GM12878 (cell line): ENCODE measurements around the gene ASS1. TPM values are rescaled to one million over a fixed set of nuclear protein-coding genes. Genes with fewer than 3 reads are reported as not detected.

Experiments
- ATAC-seq: fragments of 200-7000 bp; cut with Tn5 transposase; 3 replicates; pipeline ENCODE4 v1.9.1; 2020; ENCODE audit warnings: mild to moderate bottlenecking, moderate library complexity
- BruUV-seq: library from RNA; stranded (reverse); fragments of 400-500 nt; replicated peaks from 2 replicates; lab custom pipeline; 2021; lab: Mats Ljungman, UMichigan
- CTCF ChIA-PET: fragments of 300-600 bp; sonication (Branson Sonifier 250); formaldehyde crosslinking; extraction: SDS; loops from one replicate; lab custom pipeline; 2021; ENCODE audit warnings: inconsistent platforms; lab: Yijun Ruan, JAX
- POLR2A ChIA-PET: fragments of 350-600 bp; formaldehyde crosslinking; extraction: SDS; loops from one replicate; lab custom pipeline; 2021; ENCODE audit warnings: inconsistent platforms; lab: Charles Lee
- RAD21 ChIA-PET: fragments of 300-600 bp; sonication (Branson Sonifier 250); formaldehyde crosslinking; loops from one replicate; lab custom pipeline; 2023; ENCODE audit warnings: antibody characterized with exemption; ENCODE audit not compliant: unreplicated experiment; lab: Charles Lee
- SMC1A ChIA-PET: fragments of 300-600 bp; sonication (Branson Sonifier 250); formaldehyde crosslinking; loops from one replicate; lab custom pipeline; 2023; ENCODE audit not compliant: unreplicated experiment, uncharacterized antibody; lab: Charles Lee
- DNase-seq: peaks from one replicate; pipeline ENCODE4 v3.0.0-alpha.2; 2011; ENCODE audit warnings: low read depth, low spot score
- FAIRE-seq: peaks from 3 replicates; lab custom pipeline; 2011; peaks lifted over from hg19 to GRCh38; lab: Jason Lieb, UNC
- H2AFZ ChIP-seq: 2 replicates; pipeline ENCODE4 v1.6.0; 2011; ENCODE audit warnings: low read depth, low read length, control low read depth; ENCODE audit not compliant: control insufficient read depth
- H3K27ac ChIP-seq: 2 replicates; pipeline ENCODE4 v1.5.1; 2011; ENCODE audit warnings: control low read depth; ENCODE audit not compliant: control insufficient read depth, insufficient read depth
- H3K27me3 ChIP-seq, 2 experiments: replicated peaks in 1 of 2; 2 replicates each; pipeline versions ENCODE4 v1.6.0 to v1.6.1; 2011; ENCODE audit warnings: low read length in 1 of 2; ENCODE audit not compliant: control insufficient read depth in 2 of 2, insufficient read depth in 2 of 2
- H3K36me3 ChIP-seq, 2 experiments: 2 replicates each; pipeline ENCODE4 v1.5.1; 2011; ENCODE audit warnings: low read length in 1 of 2; ENCODE audit not compliant: control insufficient read depth in 2 of 2, insufficient read depth in 2 of 2
- H3K4me1 ChIP-seq: 2 replicates; pipeline ENCODE4 v1.6.1; 2011; ENCODE audit warnings: mild to moderate bottlenecking, low read length, moderate library complexity, mixed read lengths; ENCODE audit not compliant: control insufficient read depth, insufficient read depth
- H3K4me2 ChIP-seq: 2 replicates; pipeline ENCODE4 v1.6.0; 2011; ENCODE audit warnings: control low read depth; ENCODE audit not compliant: control insufficient read depth, insufficient read depth
- H3K4me3 ChIP-seq: fragments of 200-600 bp; sonication (generic); 2 replicates; pipeline ENCODE4 v1.5.1; 2016
- H3K79me2 ChIP-seq: 2 replicates; pipeline ENCODE4 v1.6.0; 2011; ENCODE audit warnings: low read length; ENCODE audit not compliant: control insufficient read depth, insufficient read depth
- H3K9ac ChIP-seq: 2 replicates; pipeline ENCODE4 v1.8.0; 2011; ENCODE audit warnings: low read length, control low read depth, mixed read lengths; ENCODE audit not compliant: control insufficient read depth, insufficient read depth
- H3K9me3 ChIP-seq: replicated peaks from 3 replicates; pipeline ENCODE4 v1.5.1; 2011; ENCODE audit warnings: mild to moderate bottlenecking, low read length; ENCODE audit not compliant: control insufficient read depth, insufficient read depth
- H4K20me1 ChIP-seq: 2 replicates; pipeline ENCODE4 v1.6.0; 2011; ENCODE audit not compliant: control insufficient read depth, insufficient read depth
- CBX5 ChIP-seq: sonication (generic); IDR thresholded peaks from 2 replicates; pipeline ENCODE4 v1.6.1; 2016; ENCODE audit warnings: low read depth, moderate library complexity, mild to moderate bottlenecking, inconsistent platforms
- CHD1 ChIP-seq: IDR thresholded peaks from 2 replicates; pipeline ENCODE4 v1.6.1; 2012; ENCODE audit warnings: low read depth, low read length, improper control_type of control experiment
- CTCF ChIP-seq, 3 experiments: IDR thresholded peaks in 2 of 3; conservative IDR thresholded peaks in 1 of 3; 2 replicates each; pipeline ENCODE4 v1.5.1; 2011; ENCODE audit warnings: low read depth in 3 of 3, low read length in 3 of 3, mild to moderate bottlenecking in 3 of 3, control low read depth in 2 of 3, moderate library complexity in 2 of 3, inconsistent platforms in 1 of 3, mixed read lengths in 1 of 3; ENCODE audit not compliant: control insufficient read depth in 2 of 3, insufficient read depth in 1 of 3; ENCODE audit errors: extremely low read depth in 1 of 3
- ESRRA ChIP-seq: IDR thresholded peaks from 2 replicates; pipeline ENCODE4 v1.6.1; 2012; ENCODE audit warnings: mild to moderate bottlenecking, low read length, improper control_type of control experiment
- HDGF ChIP-seq: fragments of 450-650 bp; IDR thresholded peaks from 2 replicates; pipeline ENCODE4 v1.6.1; 2016; ENCODE audit warnings: antibody characterized with exemption
- JUND ChIP-seq: IDR thresholded peaks from 2 replicates; pipeline ENCODE4 v1.6.1; 2012; ENCODE audit warnings: low read depth, mild to moderate bottlenecking, low read length, improper control_type of control experiment, moderate library complexity
- PAX5 ChIP-seq: IDR thresholded peaks from 2 replicates; pipeline ENCODE4 v1.6.1; 2011; ENCODE audit warnings: low read depth, low read length, borderline replicate concordance
- POLR2AphosphoS5 ChIP-seq: IDR thresholded peaks from 2 replicates; pipeline ENCODE4 v1.6.1; 2011; ENCODE audit warnings: mild to moderate bottlenecking, low read length, inconsistent platforms
- RCOR1 ChIP-seq: conservative IDR thresholded peaks from 2 replicates; pipeline ENCODE4 v1.6.1; 2012; ENCODE audit warnings: low read depth, low read length, improper control_type of control experiment
- RELB ChIP-seq: fragments of 450-650 bp; IDR thresholded peaks from 2 replicates; pipeline ENCODE4 v1.6.1; 2017; ENCODE audit warnings: low read depth, mild to moderate bottlenecking, moderate library complexity
- SPI1 ChIP-seq: IDR thresholded peaks from 2 replicates; pipeline ENCODE4 v1.6.1; 2011; ENCODE audit warnings: low read depth, mild to moderate bottlenecking, low read length, moderate library complexity, borderline replicate concordance; ENCODE audit not compliant: insufficient read depth
- SUPT20H ChIP-seq: IDR thresholded peaks from 2 replicates; pipeline ENCODE4 v1.6.1; 2011; ENCODE audit warnings: low read depth, mild to moderate bottlenecking, low read length, moderate library complexity, borderline replicate concordance; ENCODE audit not compliant: control insufficient read depth
- SUZ12 ChIP-seq: fragments of 200-600 bp; sonication (generic); IDR thresholded peaks from one replicate; pipeline ENCODE4 v1.6.1; 2018; ENCODE audit warnings: antibody characterized with exemption, mild to moderate bottlenecking; ENCODE audit not compliant: unreplicated experiment
- ZBTB40 ChIP-seq: fragments of 450-650 bp; IDR thresholded peaks from 2 replicates; pipeline ENCODE4 v1.6.1; 2016; ENCODE audit warnings: mild to moderate bottlenecking, moderate library complexity, borderline replicate concordance
- ZNF24 ChIP-seq: fragments of 450-650 bp; IDR thresholded peaks from 2 replicates; pipeline ENCODE4 v1.6.1; 2017; ENCODE audit warnings: antibody characterized with exemption, mild to moderate bottlenecking
- ZNF384 ChIP-seq: IDR thresholded peaks from 2 replicates; pipeline ENCODE4 v1.6.1; 2012; ENCODE audit warnings: low read depth, mild to moderate bottlenecking, low read length, improper control_type of control experiment, borderline replicate concordance
- WGBS: methylation state at CpG from one replicate; pipeline ENCODE4 v1.1.6; 2016; ENCODE audit warnings: low lambda C conversion rate; ENCODE audit not compliant: insufficient replicate concordance, insufficient coverage; ENCODE audit errors: missing lambda C conversion rate; 5-methylcytosine and 5-hydroxymethylcytosine counted together
- in situ Hi-C: fragments of 300-500 bp; cut with MboI; formaldehyde crosslinking; loops from 9 replicates; pipeline ENCODE4 v1.14.3; 2018; ENCODE audit warnings: mixed read lengths
- intact Hi-C: fragments of 100-400 bp; cut with micrococcal nuclease; formaldehyde crosslinking; loops from one replicate; pipeline ENCODE4 v1.14.2; 2022; ENCODE audit not compliant: unreplicated experiment
- polyA plus RNA-seq, 11 experiments: library from polyadenylated mRNA; depleted of rRNA in 4 of 11; unstranded in 6 of 11; stranded (reverse) in 5 of 11; fragments of >200 nt; fragmentation: Nextera tagmentation in 4 of 11; fragmentation: Illumina TruSeq in 1 of 11; extraction: Ambion mirVana in 4 of 11; extraction: Trizol in 1 of 11; gene quantifications; 1 replicate in 1 of 11; 2 replicates in 10 of 11; pipeline versions ENCODE4 v1.2.1 to v1.2.3, GENCODE V29; 2011 to 2016; ENCODE audit warnings: inconsistent platforms in 2 of 11, missing spikeins in 2 of 11, low read depth in 1 of 11
- total RNA-seq, 4 experiments: library from RNA; depleted of rRNA in 3 of 4; stranded (reverse); fragments of >200 nt in 3 of 4; fragmentation: Illumina TruSeq in 1 of 4; extraction: Trizol in 1 of 4; gene quantifications; 2 replicates each; pipeline versions ENCODE4 v1.2.1 to v1.2.3, GENCODE V29; 2013 to 2021
- TF ChIP-seq, protein P1 (sequence below): IDR thresholded peaks from 2 replicates; pipeline ENCODE4 v1.6.1; 2012; ENCODE audit warnings: low read depth, low read length, improper control_type of control experiment

Gene ASS1
- total and polyA plus RNA-seq, 10 of the 15 experiments (the other 5 are each of a cell fraction or from before 2014, with no cell fraction given): 0.10 to 6.1 (median 0.28) TPM; not detected in 3

GRCh38 chr9:130426883-130427282, 17.9 kb upstream of the ASS1 start:
- ChIA-PET RAD21 (no interaction called here), SMC1A (no interaction called here), POLR2A (interaction anchor here (0.6 kb wide), 1 partner anchor 259 kb away, joined by 4 read pairs; no protein-coding TSS in a partner anchor), CTCF (no interaction called here)
- no peaks in the 10 kb centered on the region; a peak in 1 of 4 replicates for H3K27me3 ChIP-seq
- no peak for DNase-seq
- no peaks in the 10 kb centered on the region for H3K9me3 ChIP-seq
- no peak for TF ChIP-seq SUPT20H
- TF ChIP-seq SPI1: no peak
- TF ChIP-seq HDGF: no peak
- no peak for TF ChIP-seq CTCF (IDR thresholded peaks at IDR 0.05 in 2 of 3, conservative IDR thresholded peaks at IDR 0.05 in 1 of 3; ENCODE audit: control insufficient read depth in 2 of 3, extremely low read depth in 1 of 3, insufficient read depth in 1 of 3, low read depth in 3 of 3, low read length in 3 of 3)
- TF ChIP-seq ESRRA: no peak
- no peak for TF ChIP-seq SUZ12
- TF ChIP-seq RELB: no peak
- no peak for TF ChIP-seq ZNF384
- no peak for TF ChIP-seq CHD1
- TF ChIP-seq CBX5: no peak
- TF ChIP-seq RCOR1: no peak
- TF ChIP-seq JUND: no peak
- no peak for TF ChIP-seq ZBTB40
- TF ChIP-seq POLR2AphosphoS5: no peak
- TF ChIP-seq, protein P1, sequence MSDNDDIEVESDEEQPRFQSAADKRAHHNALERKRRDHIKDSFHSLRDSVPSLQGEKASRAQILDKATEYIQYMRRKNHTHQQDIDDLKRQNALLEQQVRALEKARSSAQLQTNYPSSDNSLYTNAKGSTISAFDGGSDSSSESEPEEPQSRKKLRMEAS: no peak
- no peak for TF ChIP-seq ZNF24
- TF ChIP-seq PAX5: no peak
- intact Hi-C loops: no loop called here
- BruUV-seq: no TSS peak
- no peaks in the 10 kb centered on the region for H3K79me2 ChIP-seq
- H3K36me3 ChIP-seq: no peaks in the 10 kb centered on the region
- in situ Hi-C loops: no loop called here
- H4K20me1 ChIP-seq: no peaks in the 10 kb centered on the region
- H3K4me2 ChIP-seq: no peak overlapping the region
- no peak for FAIRE-seq
- 47% methylated on average over 10 of the region's 10 CpGs for WGBS
- H3K4me1 ChIP-seq: no peaks in the 10 kb centered on the region; the same call in 1 of the 2 replicates
- no peak overlapping the region for H2AFZ ChIP-seq
- H3K27ac ChIP-seq: no peak overlapping the region
- ATAC-seq: no peak
- H3K9ac ChIP-seq: no peak overlapping the region
- H3K4me3 ChIP-seq: no peak overlapping the region
